Measurements from ENCODE around the gene LRRK1.

GRCh38 chr15:100949691-100950090, 30.5 kb downstream of the LRRK1 start:
- TF ChIP-seq CTCF (IDR thresholded peaks at IDR 0.05) (no peak), POLR2A (IDR thresholded peaks at IDR 0.05) (no peak), POLR2AphosphoS5 (IDR thresholded peaks at IDR 0.05) (no peak)

Measured in prostate gland (tissue), 2 donors.